KBM-7 (cell line): ENCODE data around the gene GPC5.
A peak's percentile ranks its signal among the peaks of the same experiment; 100 is the strongest.

ENCODE experiments used
- DNase-seq: peaks from one replicate; pipeline ENCODE4 v3.0.0-alpha.2; 2015
- in situ Hi-C: fragments of 300-500 bp; cut with MboI; formaldehyde crosslinking; loops from 2 replicates; pipeline ENCODE4 v1.14.3; 2020; ENCODE audit warnings: low sequenced_read_pairs, low pct_unique_long_range_greater_than_20kb, mixed read lengths

Gene GPC5

GRCh38 chr13:91965511-91965910 is 567.1 kb downstream of the GPC5 start:
- no peak for DNase-seq
- in situ Hi-C loops, result no loop called here

GRCh38 chr13:91978571-91978970 is 580.1 kb downstream of the GPC5 start:
- in situ Hi-C loops, result no loop called here
- DNase-seq, result no peak

DNA sequence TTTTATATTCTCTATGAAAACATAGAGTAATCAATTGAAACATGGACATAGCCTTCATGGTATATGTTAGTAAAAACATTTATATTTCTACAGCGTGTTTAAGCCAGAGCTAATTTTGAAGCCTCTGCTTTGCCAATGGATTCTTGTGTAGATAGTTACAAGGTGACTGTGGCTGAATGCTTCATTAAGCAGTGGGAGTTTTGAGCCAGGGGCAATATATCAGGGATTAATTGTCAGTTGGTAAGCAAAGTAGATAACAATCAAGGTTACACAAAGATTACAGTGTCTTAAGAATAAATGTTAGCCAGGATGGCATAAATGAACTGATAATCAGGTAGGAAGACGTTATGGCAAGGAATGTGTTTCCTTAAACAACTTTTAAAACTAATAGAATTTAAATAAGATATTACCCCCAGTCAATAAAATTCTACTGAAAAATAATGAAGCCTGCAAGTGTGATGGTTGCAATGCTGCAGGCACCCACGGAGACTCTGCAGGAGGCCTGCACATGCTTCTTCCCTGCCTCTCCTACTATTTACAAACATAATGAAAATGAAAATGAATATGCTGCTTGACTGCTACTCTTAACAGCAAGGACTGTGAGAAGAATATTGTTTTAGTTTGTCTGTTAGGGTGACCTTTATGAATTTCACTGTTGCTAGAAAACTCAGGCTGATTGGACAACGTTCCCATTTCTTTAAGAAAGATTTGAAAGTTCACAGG is 588.5 kb downstream of the GPC5 start:
- DNase-seq, result no peak
- in situ Hi-C loops, result no loop called here

GRCh38 chr13:91988331-91988730 is 589.9 kb downstream of the GPC5 start:
- in situ Hi-C loops, result no loop called here
- no peak for DNase-seq

GRCh38 chr13:92012787-92013186 is 614.4 kb downstream of the GPC5 start:
- DNase-seq, result no peak
- in situ Hi-C loops, result no loop called here

- in situ Hi-C loops, result no loop called here
- no peak for DNase-seq
Measured at GRCh38 chr13:92017737-92018136, 619.3 kb downstream of the GPC5 start.

DNA sequence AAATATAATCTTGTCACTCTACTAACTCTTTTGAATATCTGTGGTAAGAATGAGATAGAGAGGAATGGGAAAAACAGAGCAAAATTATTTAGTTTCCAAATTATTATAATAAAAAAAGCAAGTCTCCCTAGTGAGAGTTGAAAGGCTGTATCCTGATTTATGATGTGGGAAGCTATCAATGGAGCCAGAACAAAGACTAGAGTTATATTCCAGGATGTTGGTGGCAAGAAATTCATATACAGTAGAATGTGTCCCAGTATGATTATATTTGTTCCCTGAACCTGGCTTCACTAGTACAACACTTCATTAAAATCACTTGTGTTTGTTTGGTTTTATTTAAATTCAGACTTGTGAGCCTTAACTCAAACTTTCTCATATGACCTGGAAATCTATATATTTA is 630.3 kb downstream of the GPC5 start:
- no peak for DNase-seq
- in situ Hi-C loops, result no loop called here

DNA sequence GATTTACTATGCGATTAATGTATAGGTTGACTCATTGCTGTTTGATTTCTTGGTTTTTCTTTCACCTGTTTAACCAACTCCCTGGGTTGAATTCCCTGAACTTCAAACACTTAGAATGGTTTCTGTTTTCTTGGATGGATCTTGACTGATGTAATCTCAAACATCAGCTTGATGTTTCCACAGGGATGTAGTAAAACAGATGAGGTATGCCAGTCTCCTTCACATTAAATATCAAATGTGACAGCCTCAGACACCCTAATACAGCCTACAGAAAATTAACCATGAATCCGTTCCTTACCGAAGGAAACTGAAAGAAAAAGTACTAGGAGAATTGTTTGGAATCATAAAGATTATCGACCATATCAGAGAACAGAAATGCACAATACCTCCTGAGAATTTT is 631.2 kb downstream of the GPC5 start:
- DNase-seq, result no peak
- in situ Hi-C loops, result no loop called here

DNA sequence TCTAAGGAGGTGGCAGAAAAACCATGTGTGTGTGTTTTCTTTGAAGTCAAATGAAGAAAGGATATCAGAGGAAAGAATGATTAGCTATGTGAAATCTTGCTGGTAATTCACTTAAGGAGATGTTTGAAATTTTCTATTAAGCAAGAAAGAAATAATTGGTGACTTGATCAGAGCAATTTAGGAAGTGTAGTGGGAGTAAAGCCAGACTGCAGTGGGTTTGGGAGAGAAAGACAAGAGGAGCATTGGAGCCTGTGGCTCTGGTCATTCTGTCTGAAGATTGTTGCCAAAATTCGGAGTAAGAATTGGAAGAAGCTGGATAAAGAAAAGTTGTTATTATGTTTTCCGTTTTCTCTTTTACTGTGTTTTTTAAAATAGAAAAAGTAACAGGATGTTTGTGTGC is 640.5 kb downstream of the GPC5 start:
- in situ Hi-C loops, result no loop called here

DNA sequence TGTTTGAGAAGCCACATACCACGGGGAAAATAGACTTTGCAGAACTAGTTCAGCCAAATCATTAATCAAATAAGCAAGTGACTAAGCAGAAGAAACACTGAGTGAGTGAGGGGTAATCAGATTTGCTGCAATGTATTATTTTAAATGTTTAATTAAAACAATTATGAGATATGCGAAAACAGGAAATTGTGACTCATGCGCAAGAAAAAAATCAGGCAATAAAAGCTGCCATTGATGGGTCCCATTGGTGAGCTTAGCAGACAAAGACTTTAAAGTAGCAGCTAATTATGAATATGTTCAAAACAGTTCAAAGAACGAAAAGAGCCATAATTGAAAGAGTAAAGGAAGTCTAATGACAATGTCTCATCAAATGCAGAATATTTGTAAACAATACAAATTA is 644.1 kb downstream of the GPC5 start:
- in situ Hi-C loops, result no loop called here
- no peak for DNase-seq

More for the DNA sequence above, 640.5 kb downstream of the GPC5 start:
- DNase-seq, result no peak

DNA sequence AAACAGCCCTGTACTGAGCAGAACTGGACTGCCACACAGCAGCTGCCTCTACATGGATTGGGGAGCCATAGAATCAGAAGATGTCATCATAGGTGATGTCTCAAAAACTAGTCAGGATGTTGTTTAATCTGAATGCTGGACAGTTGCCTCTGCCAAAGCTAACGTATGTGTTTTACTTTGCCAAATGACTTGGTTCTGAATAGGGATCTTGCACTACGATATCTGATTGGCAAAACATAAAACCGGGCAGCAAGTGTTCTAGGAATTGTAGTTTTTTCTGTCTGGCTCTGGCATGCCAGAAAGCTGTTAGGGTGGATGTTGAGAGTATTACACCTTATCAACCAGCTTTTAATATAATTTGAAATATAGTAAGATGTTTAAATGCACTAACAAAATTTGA is 645.9 kb downstream of the GPC5 start:
- DNase-seq, result no peak
- in situ Hi-C loops, result no loop called here

DNA sequence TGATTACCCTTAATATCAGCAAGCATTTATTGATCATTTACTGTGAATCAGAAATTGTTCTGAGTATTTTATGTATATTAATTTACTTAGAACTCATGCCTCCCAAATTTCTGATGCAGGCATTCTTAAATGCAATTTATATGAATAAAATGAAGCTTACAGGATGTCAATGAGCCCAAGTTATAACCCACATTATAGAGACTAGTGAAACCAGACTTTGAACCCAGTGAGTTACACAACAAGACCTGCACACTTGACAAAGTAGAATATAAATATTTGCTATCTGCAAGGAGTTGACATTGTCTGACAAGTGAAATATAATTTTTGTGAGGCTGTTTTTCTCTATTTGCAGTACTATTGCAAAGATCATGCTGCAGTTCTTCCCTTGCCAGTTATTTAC is 656.0 kb downstream of the GPC5 start:
- in situ Hi-C loops, result no loop called here
- no peak for DNase-seq

- in situ Hi-C loops, result no loop called here
- peak; percentile 24 for DNase-seq
Measured at GRCh38 chr13:92074658-92075057, 676.2 kb downstream of the GPC5 start.

DNA sequence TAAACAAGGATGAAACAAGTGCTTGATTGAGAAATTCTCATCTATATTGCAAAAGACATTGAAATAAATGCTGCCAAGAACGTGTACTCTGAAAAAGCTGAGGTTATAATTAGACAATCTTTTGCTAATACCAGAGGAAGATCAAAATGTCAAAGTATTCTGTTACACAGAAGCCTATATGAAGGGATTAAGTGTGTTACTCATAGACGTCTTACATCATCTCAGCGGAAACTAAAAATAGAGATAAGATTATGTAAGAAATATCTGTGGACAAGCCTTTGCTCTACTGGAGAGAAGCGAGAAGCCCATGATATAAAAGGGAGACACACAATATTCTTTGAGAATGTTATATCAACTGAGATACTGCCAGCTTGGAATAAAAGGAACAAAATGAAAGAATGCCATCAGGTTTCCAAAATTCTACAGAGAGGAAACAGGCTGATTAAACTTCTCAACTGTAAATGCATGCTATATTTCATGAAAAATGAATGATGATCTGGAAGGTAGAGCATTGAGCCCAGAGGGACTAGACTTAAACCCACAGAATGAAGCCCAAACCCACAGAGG is 699.0 kb downstream of the GPC5 start:
- in situ Hi-C loops, result no loop called here
- peak; percentile 3 for DNase-seq

DNA sequence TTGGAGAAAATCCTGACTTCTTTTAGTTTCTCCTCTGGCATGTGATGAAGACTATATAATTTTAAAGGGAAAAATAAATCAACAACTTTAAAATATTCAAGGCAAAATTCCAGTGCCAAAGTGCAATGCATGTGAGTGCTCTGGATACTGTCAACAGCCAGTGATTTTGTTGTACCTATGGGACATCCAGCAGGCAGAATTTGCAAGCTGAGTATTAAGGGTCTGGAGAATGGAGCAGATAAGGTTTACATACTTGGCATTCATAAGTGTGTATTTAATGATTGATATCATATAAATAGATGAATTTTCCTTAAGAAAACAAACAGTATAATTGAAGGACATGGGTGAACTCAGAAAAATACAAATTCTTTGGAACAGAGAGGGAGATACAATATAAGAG is 703.4 kb downstream of the GPC5 start:
- no peak for DNase-seq
- in situ Hi-C loops, result no loop called here

- DNase-seq, result no peak
- in situ Hi-C loops, result no loop called here
Measured at GRCh38 chr13:92103689-92104153, 705.3 kb downstream of the GPC5 start.

- in situ Hi-C loops, result no loop called here
- DNase-seq, result peak; percentile 7
Measured at GRCh38 chr13:92122186-92122853, 723.9 kb downstream of the GPC5 start.

DNA sequence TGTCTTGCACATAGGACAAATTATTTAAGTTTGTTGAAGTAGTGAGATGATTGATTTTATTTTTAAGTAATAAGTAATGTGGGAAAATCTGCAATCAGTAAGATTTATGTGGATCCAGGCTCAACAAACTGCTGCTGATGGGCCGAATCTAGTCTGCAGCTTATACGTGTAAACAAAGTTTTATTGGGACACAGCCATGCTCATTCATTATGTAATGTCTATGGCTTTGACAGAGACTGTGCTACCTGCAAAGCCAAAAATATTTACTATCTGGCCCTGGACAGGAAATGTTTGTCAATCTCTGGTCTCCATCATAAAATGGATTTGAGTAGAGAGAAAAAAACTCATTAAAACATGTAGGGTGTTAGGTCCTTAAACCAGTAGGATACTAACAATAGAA is 728.0 kb downstream of the GPC5 start:
- in situ Hi-C loops, result no loop called here
- no peak for DNase-seq

DNA sequence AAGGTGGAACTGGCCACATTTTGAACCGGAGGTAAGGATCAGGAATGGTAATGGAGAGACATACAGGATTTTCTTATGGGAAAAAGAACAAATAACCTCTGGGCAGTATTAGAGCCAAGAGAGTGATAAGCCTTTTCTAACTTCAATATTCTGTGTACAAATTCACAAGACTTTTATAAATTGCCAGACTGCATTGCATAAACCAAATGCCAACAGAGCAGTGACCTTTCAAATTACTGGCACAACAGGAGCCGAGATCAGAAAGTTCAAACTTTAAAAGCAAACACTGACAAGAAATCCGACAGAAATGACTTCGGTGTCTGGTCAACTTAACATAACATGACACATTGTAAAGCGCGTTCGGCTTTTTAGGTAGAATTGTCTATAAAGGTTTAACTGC is 737.1 kb downstream of the GPC5 start:
- in situ Hi-C loops, result no loop called here
- DNase-seq, result no peak

DNA sequence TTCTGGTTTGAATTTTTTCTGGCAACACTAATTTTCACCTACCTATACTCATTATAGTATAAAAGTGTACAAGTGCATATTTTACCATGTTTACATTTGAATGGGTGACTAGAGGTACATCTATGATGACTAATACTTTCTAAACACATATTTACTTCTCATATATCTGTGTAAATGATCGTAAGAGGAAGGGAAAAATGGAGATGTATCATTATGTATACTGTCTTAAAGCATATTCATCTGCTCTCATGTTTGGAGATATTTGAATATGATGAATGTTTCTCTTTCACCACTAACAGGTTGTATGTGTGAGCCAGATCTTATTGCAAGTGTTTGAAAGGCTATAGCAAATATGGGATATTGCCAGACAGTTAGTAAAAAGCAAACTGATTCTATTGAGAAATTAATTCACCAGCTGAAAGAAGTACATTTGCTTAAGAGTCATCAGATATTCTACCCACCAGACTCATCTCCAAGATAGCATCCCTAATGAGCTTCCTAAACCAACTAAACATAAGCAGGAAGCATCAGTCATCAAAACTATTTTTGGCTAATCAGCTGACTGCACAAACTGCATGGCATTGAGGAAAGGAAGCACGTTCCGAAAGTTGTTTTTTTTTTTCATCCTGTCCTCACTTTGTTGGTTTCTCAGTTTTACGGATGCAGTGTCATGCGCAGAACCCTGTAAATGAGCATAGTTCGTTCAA is 738.2 kb downstream of the GPC5 start:
- no peak for DNase-seq
- in situ Hi-C loops, result no loop called here
